Astrocyte of the spinal cord (primary cell): ENCODE results near the gene FBN1.

Experiments used
- DNase-seq: peaks from one replicate; pipeline ENCODE4 v3.0.0; 2011; ENCODE audit warnings: low read depth, low spot score
- H3K4me3 ChIP-seq: 2 replicates; pipeline ENCODE4 v1.5.1; 2011; ENCODE audit warnings: low read depth, mild to moderate bottlenecking, low read length, moderate library complexity
- in situ Hi-C: cut with HindIII; loops from 2 replicates; pipeline ENCODE4 v1.10.0; 2017; ENCODE audit warnings: low sequenced_read_pairs
- TF ChIP-seq, protein P1 (sequence below): IDR thresholded peaks from 2 replicates; pipeline ENCODE4 v1.5.1; 2012; ENCODE audit warnings: low read depth, mild to moderate bottlenecking, low read length, inconsistent platforms

The FBN1 gene

DNA sequence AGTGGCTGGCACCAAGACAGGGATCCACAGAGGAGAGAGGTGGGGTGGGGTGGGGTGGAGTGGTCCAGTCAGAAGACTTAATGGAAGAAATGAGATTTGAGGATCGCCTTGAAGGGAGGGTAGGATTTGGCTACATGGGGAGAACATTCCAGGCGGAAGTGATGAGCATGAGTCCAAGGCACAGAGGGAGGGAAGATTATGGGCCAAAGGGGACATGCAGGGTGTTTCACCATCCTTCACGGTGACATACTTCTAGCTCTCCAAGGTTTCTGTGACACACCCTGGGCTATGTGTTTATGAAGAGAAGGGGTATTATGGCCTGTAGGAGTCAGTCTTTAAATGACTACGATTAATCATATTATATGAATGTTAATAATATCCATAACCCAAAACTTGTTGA lies 7.7 kb upstream of the FBN1 start:
- DNase-seq, result no peak
- in situ Hi-C loops, result no loop called here
- TF ChIP-seq, protein P1, sequence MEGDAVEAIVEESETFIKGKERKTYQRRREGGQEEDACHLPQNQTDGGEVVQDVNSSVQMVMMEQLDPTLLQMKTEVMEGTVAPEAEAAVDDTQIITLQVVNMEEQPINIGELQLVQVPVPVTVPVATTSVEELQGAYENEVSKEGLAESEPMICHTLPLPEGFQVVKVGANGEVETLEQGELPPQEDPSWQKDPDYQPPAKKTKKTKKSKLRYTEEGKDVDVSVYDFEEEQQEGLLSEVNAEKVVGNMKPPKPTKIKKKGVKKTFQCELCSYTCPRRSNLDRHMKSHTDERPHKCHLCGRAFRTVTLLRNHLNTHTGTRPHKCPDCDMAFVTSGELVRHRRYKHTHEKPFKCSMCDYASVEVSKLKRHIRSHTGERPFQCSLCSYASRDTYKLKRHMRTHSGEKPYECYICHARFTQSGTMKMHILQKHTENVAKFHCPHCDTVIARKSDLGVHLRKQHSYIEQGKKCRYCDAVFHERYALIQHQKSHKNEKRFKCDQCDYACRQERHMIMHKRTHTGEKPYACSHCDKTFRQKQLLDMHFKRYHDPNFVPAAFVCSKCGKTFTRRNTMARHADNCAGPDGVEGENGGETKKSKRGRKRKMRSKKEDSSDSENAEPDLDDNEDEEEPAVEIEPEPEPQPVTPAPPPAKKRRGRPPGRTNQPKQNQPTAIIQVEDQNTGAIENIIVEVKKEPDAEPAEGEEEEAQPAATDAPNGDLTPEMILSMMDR, result no peak
- no peak overlapping the region for H3K4me3 ChIP-seq

DNA sequence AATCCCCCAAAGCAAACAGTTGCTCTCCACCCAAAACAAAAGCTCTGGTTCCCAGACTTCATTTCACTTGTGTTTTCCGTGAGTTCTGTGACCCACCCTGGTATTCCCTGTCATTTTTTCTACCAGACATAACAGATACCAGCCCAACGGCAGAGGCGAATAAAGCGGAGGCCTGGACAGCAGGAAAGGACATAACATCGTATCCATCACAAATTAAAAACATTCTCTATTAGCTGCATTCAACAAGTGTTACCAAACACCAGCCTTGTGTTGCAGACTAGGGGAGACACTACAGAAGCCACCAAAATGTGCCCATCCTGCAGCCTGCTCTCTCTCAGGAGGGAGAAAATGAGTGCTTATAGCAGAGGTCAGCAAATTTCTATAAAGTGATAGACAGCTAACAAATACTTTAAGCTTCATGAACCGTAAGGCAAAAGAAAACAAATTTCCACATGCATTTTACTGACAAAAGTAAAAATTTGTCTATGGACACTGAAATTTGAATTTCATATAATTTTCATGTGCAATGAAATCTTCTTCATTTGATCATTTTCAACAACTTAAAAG lies 7.1 kb upstream of the FBN1 start:
- no peak for DNase-seq
- in situ Hi-C loops, result no loop called here
- H3K4me3 ChIP-seq, result no peak overlapping the region
- TF ChIP-seq, protein P1, result no peak

DNA sequence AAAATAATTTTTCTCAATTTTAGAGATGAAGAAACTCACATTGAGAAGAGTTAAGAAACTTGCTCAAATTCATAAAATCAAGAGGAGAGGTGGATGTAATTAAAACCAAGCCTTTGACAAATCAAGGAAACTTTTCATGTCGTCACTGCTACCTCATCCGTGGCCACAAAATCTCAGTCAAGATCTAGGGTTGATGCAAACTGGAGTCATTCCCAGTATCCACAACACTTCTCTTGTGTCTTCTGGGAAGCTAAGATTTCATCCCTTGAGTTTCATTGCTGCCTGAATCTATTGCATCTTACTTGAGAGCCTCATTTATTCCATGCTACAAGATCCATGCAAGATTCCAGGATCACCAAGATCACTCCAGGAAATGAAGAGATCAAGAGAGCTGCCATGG lies 5.4 kb upstream of the FBN1 start:
- in situ Hi-C loops, result no loop called here
- no peak for DNase-seq
- TF ChIP-seq, protein P1, result no peak
- H3K4me3 ChIP-seq, result no peak overlapping the region

DNA sequence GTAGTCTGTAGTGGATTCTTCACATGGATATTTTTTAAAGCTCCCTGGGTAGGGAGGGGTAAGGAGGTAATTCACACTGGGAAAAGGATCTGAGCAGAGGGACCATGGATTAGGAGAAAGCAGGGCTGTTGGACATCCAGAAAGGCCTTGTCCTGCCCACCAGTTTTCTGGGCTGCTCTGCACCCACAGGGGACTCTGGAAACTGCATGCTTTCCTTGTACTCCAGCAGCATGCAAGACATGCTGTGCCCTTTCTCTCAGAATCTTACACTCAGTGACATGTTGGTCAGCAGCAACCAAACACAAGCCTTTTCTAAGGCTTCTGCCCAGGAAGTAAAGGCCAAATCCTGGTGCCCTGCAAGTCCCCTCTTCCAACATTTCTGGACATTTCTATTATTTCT lies 2.5 kb upstream of the FBN1 start:
- in situ Hi-C loops, result no loop called here
- TF ChIP-seq, protein P1, result peak; percentile 49
- H3K4me3 ChIP-seq, result no peak overlapping the region
- DNase-seq, result peak; percentile 51

DNA sequence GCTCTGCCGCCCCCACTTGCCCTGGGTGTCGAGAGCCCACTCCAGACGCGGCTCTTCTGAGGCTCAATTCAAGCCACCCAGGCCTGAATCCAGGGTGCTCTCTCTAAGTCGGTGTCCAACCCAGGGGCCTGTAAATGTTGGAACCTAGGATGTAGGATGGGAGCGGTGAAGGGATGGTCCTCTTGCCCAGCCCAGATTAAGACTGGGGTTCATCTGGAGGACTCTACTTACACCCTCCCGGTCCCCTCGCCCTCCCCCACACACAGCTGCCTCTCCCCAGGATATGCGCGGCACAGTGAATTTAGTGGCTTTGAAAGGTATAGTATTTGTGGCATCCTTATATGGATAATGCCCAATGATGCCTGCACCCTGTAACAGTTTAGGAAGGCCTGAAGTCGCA lies 822 bp upstream of the FBN1 start:
- in situ Hi-C loops, result no loop called here
- peak overlapping the region; percentile 97 for H3K4me3 ChIP-seq
- DNase-seq, result no peak
- TF ChIP-seq, protein P1, result no peak

DNA sequence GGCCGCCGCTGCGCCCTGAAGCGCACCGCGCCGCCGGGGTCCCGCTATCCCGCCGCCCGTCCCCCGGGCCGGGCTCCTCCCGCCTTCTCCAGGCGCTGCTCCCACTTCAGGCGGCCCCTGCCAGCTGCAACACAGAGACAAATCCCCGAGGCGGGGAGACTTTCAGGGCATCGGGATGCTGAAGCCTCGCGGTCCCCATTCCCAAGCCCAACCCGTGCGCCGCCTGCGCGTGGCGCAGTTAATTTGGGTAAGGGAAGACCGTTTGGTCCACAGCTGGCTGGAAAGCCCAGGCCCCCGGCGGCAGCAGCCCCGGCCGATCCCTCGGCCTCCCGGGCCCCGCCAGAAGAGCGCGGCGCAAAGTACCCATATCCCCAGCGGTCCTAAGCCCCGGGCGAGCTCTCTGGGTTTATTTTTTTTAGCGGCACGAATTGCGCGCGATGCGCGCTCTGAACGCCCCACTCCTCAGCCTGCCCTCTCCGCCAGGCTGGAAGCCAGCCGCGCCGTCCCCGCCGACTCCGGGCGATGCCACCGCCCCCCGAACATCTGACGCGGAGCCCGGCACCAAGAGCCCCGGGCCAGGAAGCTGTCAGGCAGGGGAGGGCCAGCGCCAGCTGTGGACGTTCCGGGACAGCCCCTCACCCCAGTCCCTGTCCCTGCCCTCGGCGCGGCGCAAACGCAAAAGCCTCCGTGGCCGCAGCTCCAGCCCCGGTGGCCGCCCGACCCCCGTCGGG lies 517 bp downstream of the FBN1 start:
- TF ChIP-seq, protein P1, result peak; percentile 9
- in situ Hi-C loops, result no loop called here
- peak overlapping the region; percentile 97 for H3K4me3 ChIP-seq
- peak; percentile 72 for DNase-seq
